Amygdala (tissue), 56 donors: ENCODE data around the gene SMOC2.

Experiments used
- DNase-seq, 56 donors: peaks; one replicate each; lab custom pipeline; 2025; lab: John Stamatoyannopoulos, UW

Gene SMOC2

GRCh38 chr6:168616816-168617765, 176.1 kb downstream of the SMOC2 start:
- DNase-seq: peak in 11 of 56 donors; percentile 2 to 28 (median 11)

DNA sequence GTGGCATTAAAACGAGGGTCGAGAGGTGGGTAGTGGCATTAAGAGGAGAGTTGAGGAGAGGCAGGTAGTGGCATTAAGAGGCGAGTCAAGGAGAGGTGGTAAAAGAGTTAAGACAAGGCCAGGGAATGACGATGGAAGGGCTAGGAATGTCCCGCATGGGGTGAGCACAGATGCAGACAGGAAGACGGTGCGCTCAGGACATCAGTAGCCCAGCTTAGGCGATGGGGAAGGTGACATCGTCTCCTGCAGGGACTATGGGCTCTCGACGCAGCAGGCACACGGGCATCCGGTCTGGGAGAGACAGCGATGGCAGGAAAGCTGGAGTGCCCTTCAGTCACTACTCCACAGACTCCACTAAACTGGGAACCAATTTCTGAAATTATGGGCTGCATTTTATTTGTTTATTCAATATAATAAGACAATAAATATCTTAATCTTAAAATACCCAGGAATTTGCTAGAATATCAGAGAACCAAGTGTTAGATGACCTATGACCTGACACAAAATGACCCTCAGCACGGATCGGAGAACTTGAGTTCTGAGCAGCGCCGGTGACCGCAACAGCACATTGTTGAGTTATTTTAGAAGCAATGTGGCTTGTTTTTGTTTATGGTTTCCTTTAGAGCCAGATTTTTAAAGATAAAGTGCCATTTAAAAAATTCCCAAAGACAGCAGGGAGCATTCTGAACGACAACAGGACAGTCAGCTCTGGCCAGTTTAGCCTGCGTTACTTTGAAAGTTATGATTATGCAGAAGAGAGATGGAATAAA, 177.7 kb downstream of the SMOC2 start:
- no peak for DNase-seq

GRCh38 chr6:168619560-168620314, 178.8 kb downstream of the SMOC2 start:
- no peak for DNase-seq

GRCh38 chr6:168620578-168620977, 179.6 kb downstream of the SMOC2 start:
- DNase-seq: no peak

DNA sequence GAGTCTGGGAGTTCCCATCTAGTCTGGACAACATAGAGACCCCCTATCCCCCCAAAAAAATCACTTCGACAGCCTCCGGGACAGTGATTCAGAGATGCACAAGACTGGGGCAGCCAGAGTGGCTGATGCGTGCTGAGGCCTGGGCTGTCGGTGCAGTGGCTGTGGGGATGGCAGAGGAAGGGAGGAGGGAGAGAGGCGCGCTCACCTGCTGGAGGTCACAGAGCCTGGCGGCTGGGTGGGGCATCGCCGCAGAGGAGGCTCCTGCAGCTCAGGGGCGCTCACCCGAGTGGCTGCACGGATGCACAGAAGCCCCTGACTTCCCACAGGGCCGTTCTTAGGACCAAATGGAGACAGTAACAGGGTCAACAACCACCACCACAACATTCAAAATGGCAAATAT, 182.8 kb downstream of the SMOC2 start:
- DNase-seq: no peak

- DNase-seq: no peak
Measured at GRCh38 chr6:168624540-168624939, 183.6 kb downstream of the SMOC2 start.

- no peak for DNase-seq
Measured at GRCh38 chr6:168624948-168625347, 184.0 kb downstream of the SMOC2 start.

- no peak for DNase-seq
Measured at GRCh38 chr6:168625602-168626001, 184.6 kb downstream of the SMOC2 start.

GRCh38 chr6:168626046-168626602, 185.1 kb downstream of the SMOC2 start:
- DNase-seq: no peak

DNA sequence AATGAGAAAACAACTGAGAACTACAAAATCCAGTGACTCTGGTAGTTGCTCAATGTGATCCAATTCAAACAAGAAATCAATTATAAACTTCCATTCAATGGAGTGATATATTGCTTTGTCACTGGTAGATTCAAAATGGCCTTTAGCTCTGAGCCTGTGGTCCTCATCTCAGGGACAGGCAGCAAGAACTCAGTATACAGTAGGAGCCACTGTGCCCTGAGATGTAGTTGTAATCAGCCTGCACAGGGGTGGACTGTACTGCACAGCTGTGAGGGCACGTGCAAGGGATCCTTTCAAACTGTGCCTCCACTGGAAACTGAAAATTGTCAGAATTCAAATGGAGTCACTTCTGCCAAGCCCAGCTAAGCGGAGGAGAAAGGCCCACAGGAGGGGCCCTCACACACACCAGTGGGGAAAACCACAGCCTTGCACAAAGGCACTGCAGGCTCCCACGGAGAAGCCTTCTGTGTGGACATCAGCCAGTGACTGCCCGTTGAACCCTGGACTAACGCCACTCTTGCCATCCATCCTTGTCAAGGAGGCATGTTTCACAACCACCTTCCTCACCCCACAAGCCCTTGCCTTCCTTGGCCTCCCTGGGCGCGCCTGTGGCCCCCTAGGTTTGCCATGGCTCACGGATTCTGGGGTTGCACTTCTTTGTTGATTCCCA, 186.7 kb downstream of the SMOC2 start:
- DNase-seq: no peak

DNA sequence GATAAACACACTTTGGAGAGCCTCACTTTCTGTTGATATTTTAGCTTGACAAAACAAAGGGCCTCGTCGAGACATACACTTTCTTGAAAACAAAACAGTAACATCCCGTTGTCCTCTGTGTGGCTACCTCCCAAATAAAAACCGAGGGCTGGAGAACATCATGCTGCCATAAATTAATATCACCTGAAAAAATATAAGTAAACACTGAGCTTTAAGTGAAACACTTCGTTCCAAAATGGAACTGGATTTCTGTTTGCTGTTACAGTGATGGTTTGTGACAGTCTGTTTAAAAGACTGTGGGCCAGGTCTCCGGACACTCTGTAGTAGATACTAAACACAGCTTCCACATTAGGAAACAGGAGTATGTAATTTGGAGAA, 187.2 kb downstream of the SMOC2 start:
- no peak for DNase-seq

GRCh38 chr6:168628732-168629245, 187.8 kb downstream of the SMOC2 start:
- no peak for DNase-seq

DNA sequence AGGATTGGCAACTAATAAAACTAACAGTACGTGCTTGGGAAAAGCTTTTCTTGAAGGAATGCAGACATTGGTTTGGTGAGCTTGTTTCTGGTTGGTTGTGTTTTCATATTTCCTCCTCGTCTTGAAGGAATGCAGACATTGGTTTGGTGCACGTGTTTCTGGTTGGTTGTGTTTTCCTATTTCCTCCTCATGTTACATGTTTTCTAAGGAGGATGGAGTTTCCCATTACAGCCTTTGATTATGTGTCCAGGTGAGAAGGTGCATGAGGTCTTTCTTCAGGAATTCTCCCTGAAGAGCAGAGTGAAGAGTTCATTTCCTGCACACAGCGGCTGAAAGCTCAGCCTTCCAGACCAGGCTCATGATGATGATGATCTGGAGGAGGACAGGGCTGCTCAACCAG, 190.6 kb downstream of the SMOC2 start:
- no peak for DNase-seq

GRCh38 chr6:168632694-168633093, 191.7 kb downstream of the SMOC2 start:
- DNase-seq: no peak

GRCh38 chr6:168634541-168635328, 193.8 kb downstream of the SMOC2 start:
- DNase-seq: no peak

DNA sequence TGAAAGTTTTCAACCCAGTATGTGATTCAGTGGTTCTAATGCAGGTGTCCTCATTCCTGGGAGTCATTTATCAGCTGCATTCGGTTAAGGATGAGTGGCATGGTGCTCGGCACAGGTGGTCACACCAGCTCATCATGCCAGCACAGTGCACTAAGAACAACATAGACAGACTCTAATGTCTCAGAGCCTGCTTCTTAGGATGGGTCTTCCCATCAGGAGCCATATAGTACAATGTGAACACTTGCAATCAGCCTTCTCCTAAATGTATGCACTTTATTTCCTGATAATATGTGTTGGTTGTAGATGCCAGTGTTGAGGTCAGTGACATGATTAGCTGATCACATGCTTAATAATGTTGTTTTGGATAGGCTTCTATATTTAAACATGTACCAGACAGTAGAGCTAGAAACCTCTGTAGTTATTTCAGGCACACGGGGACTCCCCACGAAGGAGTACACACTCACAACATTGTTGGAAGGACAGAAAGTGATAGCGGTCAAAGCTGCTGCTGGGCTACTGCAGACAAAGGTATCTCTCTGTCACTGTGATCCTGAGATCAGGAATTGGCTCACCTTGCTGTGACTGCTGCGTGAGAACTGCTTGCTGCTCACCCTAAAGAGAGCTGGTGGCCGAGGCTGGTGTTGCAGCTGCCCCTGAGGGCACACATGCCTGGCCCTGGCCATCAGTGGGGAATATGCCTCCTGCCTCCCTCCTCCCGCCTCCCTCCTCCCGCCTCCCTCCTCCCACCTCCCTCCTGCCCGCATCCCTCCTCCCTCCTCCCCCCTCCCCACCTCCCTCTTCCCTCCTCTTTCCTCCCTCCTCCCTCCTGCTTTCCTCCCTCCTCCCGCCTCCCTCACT, 195.4 kb downstream of the SMOC2 start:
- DNase-seq: no peak

DNA sequence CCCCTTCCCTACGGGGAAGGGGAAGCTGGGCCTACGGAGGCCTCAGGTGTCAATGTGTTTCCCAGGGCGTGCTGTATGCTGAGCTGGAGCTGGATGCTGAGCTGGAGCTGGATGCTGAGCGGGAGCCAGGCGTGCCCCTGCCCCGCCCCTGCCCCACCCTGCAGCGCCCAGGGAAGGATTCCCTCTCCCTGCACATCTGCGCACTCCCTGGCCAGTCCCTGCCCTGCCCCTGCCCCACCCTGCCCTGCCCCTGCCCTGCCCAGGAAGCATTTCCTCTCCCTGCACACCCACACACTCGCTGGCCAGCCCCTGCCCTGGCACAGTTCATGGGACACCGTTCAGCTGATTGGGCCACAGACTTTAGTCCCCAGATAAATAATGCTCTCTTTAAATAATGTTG, 196.8 kb downstream of the SMOC2 start:
- DNase-seq: no peak
